ENCODE results near the gene CEP290.
A peak's percentile ranks its signal among the peaks of the same experiment; 100 is the strongest.
"Not testable (repeated sequence)": the region's sequence is repeated elsewhere in the genome, so short reads cannot be mapped to it uniquely, and the experiment has no call there.

Gene CEP290

DNA sequence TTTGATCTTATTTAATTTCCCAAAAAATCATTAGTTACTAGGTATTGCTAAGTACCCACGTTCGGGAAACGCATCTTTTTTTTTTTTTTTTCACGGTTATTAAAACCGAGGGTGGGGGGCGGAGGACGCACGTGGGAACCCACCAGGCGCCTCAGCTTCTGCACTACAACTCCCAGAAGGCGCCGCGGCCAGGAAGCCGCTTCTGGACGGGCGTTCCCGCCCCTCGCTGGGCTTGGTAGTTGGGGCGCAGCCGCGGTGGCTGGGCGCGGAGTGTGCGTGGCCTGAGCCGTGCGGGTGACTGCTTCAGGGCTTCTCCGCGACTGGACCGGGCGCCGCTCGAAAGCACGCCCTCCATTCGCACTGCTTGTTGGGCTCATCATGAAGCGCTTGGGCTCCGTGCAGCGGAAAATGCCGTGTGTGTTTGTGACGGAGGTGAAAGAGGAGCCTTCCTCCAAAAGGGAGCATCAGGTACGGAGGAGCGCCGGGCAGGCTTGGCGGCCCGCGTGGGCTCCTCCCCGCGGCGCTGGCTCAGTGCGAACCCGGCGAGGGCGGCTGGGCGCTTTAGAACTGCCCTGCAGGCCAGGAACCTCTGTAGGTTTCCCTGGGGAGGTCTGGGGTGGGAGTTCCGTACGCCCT, 106.5 kb downstream of the CEP290 start:
- no CpG with 5 or more reads among the region's 54 CpGs for WGBS (ENCODE audit: extremely low coverage, insufficient coverage, insufficient read length)
- H2BK12ac ChIP-seq (ENCODE audit: low read length), result no peak overlapping the region

DNA sequence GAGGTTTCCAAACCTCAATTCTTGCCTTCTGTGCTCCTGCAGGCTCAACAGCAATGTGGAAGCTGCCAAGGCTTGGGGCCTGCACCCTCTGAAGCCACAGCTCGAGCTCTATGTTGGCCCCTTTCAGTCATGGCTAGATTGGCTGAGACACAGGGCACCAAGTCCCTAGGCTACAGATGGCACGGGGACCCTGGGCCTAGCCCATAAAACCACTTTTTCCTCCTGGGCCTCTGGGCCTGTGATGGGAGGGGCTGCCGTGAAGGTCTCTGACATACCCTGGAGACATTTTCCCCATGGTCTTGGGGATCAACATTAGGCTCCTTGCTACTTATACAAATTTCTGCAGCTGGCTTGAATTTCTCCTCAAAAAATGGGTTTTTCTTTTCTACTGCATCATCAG, 110.7 kb downstream of the CEP290 start:
- H4K91ac ChIP-seq (ENCODE audit: low read depth, low read length); H2BK120ac ChIP-seq (ENCODE audit: insufficient read depth, low read length, poor library complexity); H3K27ac ChIP-seq (ENCODE audit: low read depth, low read length); H4K12ac ChIP-seq (ENCODE audit: low read depth, low read length); DNase-seq; H3K4me2 ChIP-seq (ENCODE audit: low read length); H3K27me3 ChIP-seq (ENCODE audit: insufficient read depth, low read length); H3K4ac ChIP-seq (ENCODE audit: low read depth, low read length); H3K9me3 ChIP-seq (ENCODE audit: insufficient read depth, low read depth, low read length); H4K8ac ChIP-seq (ENCODE audit: low read depth, low read length); H2BK12ac ChIP-seq (ENCODE audit: low read length); H2AK5ac ChIP-seq (ENCODE audit: low read length); H2AFZ ChIP-seq (ENCODE audit: insufficient read depth, low read length, poor library complexity); H3K9ac ChIP-seq (ENCODE audit: low read length); H2BK5ac ChIP-seq (ENCODE audit: low read depth, low read length, poor library complexity); H3K23ac ChIP-seq (ENCODE audit: low read length); H3K4me3 ChIP-seq (ENCODE audit: low read depth, low read length); H3K79me1 ChIP-seq (ENCODE audit: low read length); H3K79me2 ChIP-seq (ENCODE audit: control insufficient read depth, insufficient read depth, low read length, poor library complexity); H3K36me3 ChIP-seq (ENCODE audit: control insufficient read depth in 1 of 2, insufficient read depth in 2 of 2, low read length in 2 of 2); H3K14ac ChIP-seq (ENCODE audit: low read length); H3K4me1 ChIP-seq (ENCODE audit: control insufficient read depth in 1 of 2, insufficient read depth in 2 of 2, low read length in 2 of 2); H3K18ac ChIP-seq (ENCODE audit: low read length): not testable (repeated sequence)
- WGBS (ENCODE audit: extremely low coverage, insufficient coverage, insufficient read length), result no CpG with 5 or more reads among the region's 3 CpGs

More for the DNA sequence above, 106.5 kb downstream of the CEP290 start:
- H3K79me1 ChIP-seq (ENCODE audit: low read length), result peaks cover 4% of the 10 kb centered on the region
- H3K23ac ChIP-seq (ENCODE audit: low read length), result no peak overlapping the region
- peaks cover 3% of the 10 kb centered on the region for H3K79me2 ChIP-seq (ENCODE audit: control insufficient read depth, insufficient read depth, low read length, poor library complexity)
- H4K12ac ChIP-seq (ENCODE audit: low read depth, low read length), result peak overlapping the region; percentile 3
- peak overlapping the region; percentile 97 for H2AFZ ChIP-seq (ENCODE audit: insufficient read depth, low read length, poor library complexity)
- peak overlapping the region; percentile 63 for H3K14ac ChIP-seq (ENCODE audit: low read length)
- no peaks in the 10 kb centered on the region for H3K27me3 ChIP-seq (ENCODE audit: insufficient read depth, low read length)
- peak overlapping the region; percentile 12 for H2BK120ac ChIP-seq (ENCODE audit: insufficient read depth, low read length, poor library complexity)
- DNase-seq, result peak; percentile 79 to 81
- peak overlapping the region; percentile 57 for H3K27ac ChIP-seq (ENCODE audit: low read depth, low read length)
- H3K4me2 ChIP-seq (ENCODE audit: low read length), result peak overlapping the region; percentile 92
- H3K36me3 ChIP-seq (ENCODE audit: control insufficient read depth in 1 of 2, insufficient read depth in 2 of 2, low read length in 2 of 2), result no peaks in the 10 kb centered on the region
- peak overlapping the region; percentile 33 for H3K18ac ChIP-seq (ENCODE audit: low read length)
- peak overlapping the region; percentile 99 for H3K4me3 ChIP-seq (ENCODE audit: low read depth, low read length)
- H3K4ac ChIP-seq (ENCODE audit: low read depth, low read length), result peak overlapping the region; percentile 42
- H2BK5ac ChIP-seq (ENCODE audit: low read depth, low read length, poor library complexity), result peak overlapping the region; percentile 1
- no peaks in the 10 kb centered on the region for H3K4me1 ChIP-seq (ENCODE audit: control insufficient read depth in 1 of 2, insufficient read depth in 2 of 2, low read length in 2 of 2)
- peak overlapping the region; percentile 58 for H4K91ac ChIP-seq (ENCODE audit: low read depth, low read length)
- peak overlapping the region; percentile 94 for H3K9ac ChIP-seq (ENCODE audit: low read length)
- no peak overlapping the region for H2AK5ac ChIP-seq (ENCODE audit: low read length)
- peak overlapping the region; percentile 83 for H4K8ac ChIP-seq (ENCODE audit: low read depth, low read length)
- H3K9me3 ChIP-seq (ENCODE audit: insufficient read depth, low read depth, low read length), result peaks cover 2% of the 10 kb centered on the region

DNA sequence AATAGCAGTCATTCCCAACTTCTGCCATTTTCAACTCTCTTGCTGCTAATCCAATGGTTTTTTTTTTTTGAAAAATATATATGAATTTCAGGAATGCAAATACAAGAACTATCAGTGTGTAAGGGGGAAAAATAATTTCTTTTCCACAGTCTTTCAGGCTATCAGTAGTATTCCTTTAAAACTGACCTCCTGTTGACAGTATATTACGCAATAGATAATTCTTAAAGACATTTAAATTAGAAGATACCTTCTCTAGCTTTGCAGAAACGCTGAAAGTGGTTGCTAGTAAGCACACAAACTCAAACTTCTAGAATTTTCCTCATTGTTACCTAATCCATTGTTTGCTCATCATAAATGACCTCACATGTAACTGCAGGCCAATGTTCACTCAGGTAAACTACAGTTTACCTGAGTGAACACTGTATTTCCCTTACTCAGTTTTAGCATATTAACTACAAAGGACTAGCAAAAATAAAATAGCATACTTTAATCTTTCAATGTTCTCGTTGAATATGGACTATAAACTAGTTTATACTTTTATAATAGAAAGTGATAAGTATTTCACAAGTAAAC, 112.7 kb downstream of the CEP290 start, which contains the start of gene C12orf50:
C12orf50 (minus strand) TSS at position 309 of the 573 bp plus-strand sequence. CDS start 2,439 bp downstream, outside the sequence.
- no peak within 1 kb of the TSS for H2BK5ac ChIP-seq (ENCODE audit: low read depth, low read length, poor library complexity)
- H3K4me2 ChIP-seq (ENCODE audit: low read length), result no peak within 1 kb of the TSS
- no peak within 1 kb of the TSS for H4K12ac ChIP-seq (ENCODE audit: low read depth, low read length)
- H3K4me3 ChIP-seq (ENCODE audit: low read depth, low read length), result no peak within 1 kb of the TSS
- no peaks in the 10 kb centered on the region for H3K36me3 ChIP-seq (ENCODE audit: control insufficient read depth in 1 of 2, insufficient read depth in 2 of 2, low read length in 2 of 2)
- no peak within 1 kb of the TSS for H2AK5ac ChIP-seq (ENCODE audit: low read length)
- H3K9ac ChIP-seq (ENCODE audit: low read length), result no peak within 1 kb of the TSS
- H3K4ac ChIP-seq (ENCODE audit: low read depth, low read length), result no peak within 1 kb of the TSS
- no peak within 1 kb of the TSS for H2AFZ ChIP-seq (ENCODE audit: insufficient read depth, low read length, poor library complexity)
- no peak within 1 kb of the TSS for H2BK120ac ChIP-seq (ENCODE audit: insufficient read depth, low read length, poor library complexity)
- H3K79me2 ChIP-seq (ENCODE audit: control insufficient read depth, insufficient read depth, low read length, poor library complexity), result no peaks in the 10 kb centered on the region
- WGBS (ENCODE audit: extremely low coverage, insufficient coverage, insufficient read length), result no CpG with 5 or more reads among the region's 3 CpGs
- H2BK12ac ChIP-seq (ENCODE audit: low read length), result no peak within 1 kb of the TSS
- no peaks in the 10 kb centered on the region for H3K27me3 ChIP-seq (ENCODE audit: insufficient read depth, low read length)
- H3K14ac ChIP-seq (ENCODE audit: low read length), result no peak within 1 kb of the TSS
- H3K18ac ChIP-seq (ENCODE audit: low read length), result no peak within 1 kb of the TSS
- no peak within 1 kb of the TSS for H4K8ac ChIP-seq (ENCODE audit: low read depth, low read length)
- H3K79me1 ChIP-seq (ENCODE audit: low read length), result no peaks in the 10 kb centered on the region
- no peak within 1 kb of the TSS for H4K91ac ChIP-seq (ENCODE audit: low read depth, low read length)
- no peaks in the 10 kb centered on the region for H3K4me1 ChIP-seq (ENCODE audit: control insufficient read depth in 1 of 2, insufficient read depth in 2 of 2, low read length in 2 of 2)
- H3K27ac ChIP-seq (ENCODE audit: low read depth, low read length), result no peak within 1 kb of the TSS
- H3K23ac ChIP-seq (ENCODE audit: low read length), result no peak within 1 kb of the TSS
- peaks cover 2% of the 10 kb centered on the region for H3K9me3 ChIP-seq (ENCODE audit: insufficient read depth, low read depth, low read length)
- no peak for DNase-seq

DNA sequence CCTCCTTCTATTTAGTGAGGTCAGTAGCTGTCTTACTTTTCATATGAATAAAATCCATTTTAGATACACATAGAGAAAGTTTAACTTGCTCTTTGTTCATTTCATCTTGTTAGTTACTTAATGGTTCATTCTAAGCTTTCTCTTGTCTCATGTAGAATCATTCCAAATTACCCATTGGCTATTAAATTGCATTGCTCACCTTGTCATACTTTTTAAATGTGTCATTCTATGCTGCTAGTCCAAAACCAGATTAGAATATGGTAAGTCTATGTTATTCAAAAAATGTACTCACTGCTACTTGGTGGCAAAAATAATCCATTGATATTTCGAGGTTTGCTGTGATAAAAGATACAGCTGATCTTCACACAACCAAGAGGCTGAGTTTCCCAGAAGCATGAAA, 115.7 kb downstream of the CEP290 start:
- no peaks in the 10 kb centered on the region for H3K4me1 ChIP-seq (ENCODE audit: control insufficient read depth in 1 of 2, insufficient read depth in 2 of 2, low read length in 2 of 2)
- H3K27me3 ChIP-seq (ENCODE audit: insufficient read depth, low read length), result no peaks in the 10 kb centered on the region
- H3K4ac ChIP-seq (ENCODE audit: low read depth, low read length), result no peak overlapping the region
- no peaks in the 10 kb centered on the region for H3K36me3 ChIP-seq (ENCODE audit: control insufficient read depth in 1 of 2, insufficient read depth in 2 of 2, low read length in 2 of 2)
- H3K79me1 ChIP-seq (ENCODE audit: low read length), result no peaks in the 10 kb centered on the region
- peaks cover 2% of the 10 kb centered on the region for H3K9me3 ChIP-seq (ENCODE audit: insufficient read depth, low read depth, low read length)
- DNase-seq, result no peak
- H2BK120ac ChIP-seq (ENCODE audit: insufficient read depth, low read length, poor library complexity), result no peak overlapping the region
- H3K14ac ChIP-seq (ENCODE audit: low read length), result no peak overlapping the region
- no peak overlapping the region for H3K23ac ChIP-seq (ENCODE audit: low read length)
- no peak overlapping the region for H4K12ac ChIP-seq (ENCODE audit: low read depth, low read length)
- H4K91ac ChIP-seq (ENCODE audit: low read depth, low read length), result no peak overlapping the region
- no peak overlapping the region for H2AK5ac ChIP-seq (ENCODE audit: low read length)
- H3K9ac ChIP-seq (ENCODE audit: low read length), result no peak overlapping the region
- H3K4me3 ChIP-seq (ENCODE audit: low read depth, low read length), result no peak overlapping the region
- no peak overlapping the region for H4K8ac ChIP-seq (ENCODE audit: low read depth, low read length)
- H2BK5ac ChIP-seq (ENCODE audit: low read depth, low read length, poor library complexity), result no peak overlapping the region
- no peak overlapping the region for H3K18ac ChIP-seq (ENCODE audit: low read length)
- H3K27ac ChIP-seq (ENCODE audit: low read depth, low read length), result no peak overlapping the region
- H3K4me2 ChIP-seq (ENCODE audit: low read length), result no peak overlapping the region
- H2AFZ ChIP-seq (ENCODE audit: insufficient read depth, low read length, poor library complexity), result no peak overlapping the region
- no CpG with 5 or more reads among the region's 1 CpG for WGBS (ENCODE audit: extremely low coverage, insufficient coverage, insufficient read length)
- H3K79me2 ChIP-seq (ENCODE audit: control insufficient read depth, insufficient read depth, low read length, poor library complexity), result no peaks in the 10 kb centered on the region
- H2BK12ac ChIP-seq (ENCODE audit: low read length), result no peak overlapping the region

Measured in trophoblast cell (in vitro differentiated cells and primary cell).